Measurements from ENCODE around the gene TCERG1L.

Gene TCERG1L

DNA sequence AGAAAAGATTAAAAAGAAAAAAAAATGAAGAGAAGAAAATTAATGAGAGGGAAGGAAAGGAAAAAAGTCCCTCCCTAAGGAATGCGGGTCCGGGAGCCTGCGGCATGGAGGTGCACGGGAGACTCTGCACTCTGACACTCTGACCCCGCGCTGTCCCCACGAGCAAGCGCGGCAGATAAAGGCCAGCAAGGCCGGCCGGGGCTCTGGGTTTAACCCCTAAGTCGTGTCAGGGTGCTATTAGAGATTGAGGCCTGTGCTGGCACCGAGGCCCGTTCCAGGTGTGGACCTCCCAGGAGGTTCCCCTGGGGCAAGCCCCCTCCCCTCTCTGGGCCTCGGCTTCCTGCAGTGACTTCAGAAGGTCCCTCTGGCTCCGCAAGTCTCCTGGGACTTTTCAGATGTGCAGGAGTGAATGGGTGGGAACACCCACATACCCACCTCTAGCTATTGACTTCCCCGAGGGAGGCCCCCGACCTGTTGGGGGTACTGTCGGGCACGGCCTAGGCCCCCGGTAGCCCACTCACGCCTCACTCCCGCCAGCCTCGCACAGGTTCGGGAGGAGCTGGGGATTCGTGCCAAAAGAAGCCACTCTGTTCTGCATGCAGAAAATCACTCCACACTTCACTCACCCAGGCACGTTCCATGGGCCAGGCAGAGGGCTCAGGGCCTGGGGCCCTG lies 164.1 kb downstream of the TCERG1L start:
- DNase-seq (ENCODE audit: low spot score) = no peak
- TF ChIP-seq, protein P1, sequence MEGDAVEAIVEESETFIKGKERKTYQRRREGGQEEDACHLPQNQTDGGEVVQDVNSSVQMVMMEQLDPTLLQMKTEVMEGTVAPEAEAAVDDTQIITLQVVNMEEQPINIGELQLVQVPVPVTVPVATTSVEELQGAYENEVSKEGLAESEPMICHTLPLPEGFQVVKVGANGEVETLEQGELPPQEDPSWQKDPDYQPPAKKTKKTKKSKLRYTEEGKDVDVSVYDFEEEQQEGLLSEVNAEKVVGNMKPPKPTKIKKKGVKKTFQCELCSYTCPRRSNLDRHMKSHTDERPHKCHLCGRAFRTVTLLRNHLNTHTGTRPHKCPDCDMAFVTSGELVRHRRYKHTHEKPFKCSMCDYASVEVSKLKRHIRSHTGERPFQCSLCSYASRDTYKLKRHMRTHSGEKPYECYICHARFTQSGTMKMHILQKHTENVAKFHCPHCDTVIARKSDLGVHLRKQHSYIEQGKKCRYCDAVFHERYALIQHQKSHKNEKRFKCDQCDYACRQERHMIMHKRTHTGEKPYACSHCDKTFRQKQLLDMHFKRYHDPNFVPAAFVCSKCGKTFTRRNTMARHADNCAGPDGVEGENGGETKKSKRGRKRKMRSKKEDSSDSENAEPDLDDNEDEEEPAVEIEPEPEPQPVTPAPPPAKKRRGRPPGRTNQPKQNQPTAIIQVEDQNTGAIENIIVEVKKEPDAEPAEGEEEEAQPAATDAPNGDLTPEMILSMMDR (IDR thresholded peaks at IDR 0.05; ENCODE audit: borderline replicate concordance, control extremely low read depth, extremely low read depth, insufficient read depth, missing control alignments) = no peak
- in situ Hi-C loops (cut with MboI; ENCODE audit: low sequenced_read_pairs, unreplicated experiment) = no loop called here

DNA sequence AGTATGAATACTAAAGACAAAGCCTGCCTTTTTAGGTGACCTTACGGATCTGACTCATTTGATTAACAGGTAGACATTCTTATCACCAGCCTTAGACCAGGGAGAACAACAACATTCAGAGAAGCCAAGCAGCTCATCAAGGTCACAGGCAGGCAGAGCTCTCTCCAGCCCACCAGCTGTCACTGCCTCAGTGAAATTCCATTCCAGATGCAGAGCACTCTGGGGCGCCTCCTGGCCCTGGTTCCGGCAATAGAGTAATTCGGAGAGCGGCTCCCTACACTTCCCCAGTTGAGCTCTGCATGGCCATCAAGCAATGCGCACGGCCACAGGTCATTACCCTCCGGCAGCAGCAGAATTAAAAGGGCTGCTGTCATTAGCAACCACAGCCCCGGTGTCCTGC lies 164.7 kb downstream of the TCERG1L start:
- TF ChIP-seq, protein P1 (IDR thresholded peaks at IDR 0.05; ENCODE audit: borderline replicate concordance, control extremely low read depth, extremely low read depth, insufficient read depth, missing control alignments) = no peak
- in situ Hi-C loops (cut with MboI; ENCODE audit: low sequenced_read_pairs, unreplicated experiment) = no loop called here
- no peak for DNase-seq (ENCODE audit: low spot score)

DNA sequence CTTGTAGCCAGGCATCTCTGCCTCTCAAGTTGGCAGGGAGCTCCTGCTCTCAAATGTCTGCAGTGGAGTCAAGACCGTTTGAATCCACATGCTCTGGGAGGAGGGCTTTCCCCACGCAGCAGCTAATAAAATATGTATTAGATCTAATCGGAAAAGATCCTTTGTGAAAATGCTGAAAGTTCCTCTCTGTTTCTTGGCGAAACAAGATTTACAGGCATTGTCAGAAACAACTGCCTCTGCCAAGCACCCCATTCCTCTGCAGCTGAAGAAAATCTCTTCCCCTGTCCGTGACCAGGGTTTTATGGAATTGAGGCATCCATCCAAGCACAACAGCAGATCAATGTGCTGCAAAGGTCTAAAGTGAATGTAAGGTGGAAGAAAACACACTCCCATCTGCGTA lies 165.8 kb downstream of the TCERG1L start:
- in situ Hi-C loops (cut with MboI; ENCODE audit: low sequenced_read_pairs, unreplicated experiment) = no loop called here
- no peak for DNase-seq (ENCODE audit: low spot score)
- TF ChIP-seq, protein P1 (IDR thresholded peaks at IDR 0.05; ENCODE audit: borderline replicate concordance, control extremely low read depth, extremely low read depth, insufficient read depth, missing control alignments) = no peak

DNA sequence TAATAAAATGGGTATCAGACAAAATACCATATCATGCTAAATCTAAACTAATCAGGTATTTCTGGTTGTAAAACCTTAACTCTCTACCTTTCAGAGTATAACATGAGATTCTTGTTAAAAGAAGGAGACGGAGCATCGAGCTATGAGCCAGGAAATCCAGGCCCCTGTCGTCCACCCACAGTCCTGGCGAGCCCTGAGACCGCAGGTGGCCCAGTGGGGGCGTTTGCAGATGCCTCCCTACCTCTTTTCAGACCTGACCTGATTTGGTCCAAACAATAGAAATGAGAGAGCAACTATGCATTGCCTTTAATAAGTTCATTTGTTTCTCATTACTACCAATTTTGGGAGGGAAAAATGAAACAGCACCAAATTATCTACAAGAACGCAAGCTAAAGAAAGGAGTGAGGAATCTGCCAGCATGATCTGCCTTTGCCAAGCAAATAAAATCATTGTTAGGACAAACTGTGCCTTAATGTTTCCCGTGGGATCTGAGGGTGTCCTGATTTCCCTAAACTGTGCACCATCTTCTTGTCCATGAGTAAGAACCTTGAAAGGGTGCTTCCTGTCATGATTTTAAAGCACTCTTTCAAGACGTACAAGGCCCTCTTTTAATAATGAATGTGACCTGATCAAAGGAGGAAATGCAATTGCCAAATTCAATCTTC lies 166.7 kb downstream of the TCERG1L start:
- in situ Hi-C loops (cut with MboI; ENCODE audit: low sequenced_read_pairs, unreplicated experiment) = no loop called here
- no peak for DNase-seq (ENCODE audit: low spot score)
- TF ChIP-seq, protein P1 (IDR thresholded peaks at IDR 0.05; ENCODE audit: borderline replicate concordance, control extremely low read depth, extremely low read depth, insufficient read depth, missing control alignments) = no peak

DNA sequence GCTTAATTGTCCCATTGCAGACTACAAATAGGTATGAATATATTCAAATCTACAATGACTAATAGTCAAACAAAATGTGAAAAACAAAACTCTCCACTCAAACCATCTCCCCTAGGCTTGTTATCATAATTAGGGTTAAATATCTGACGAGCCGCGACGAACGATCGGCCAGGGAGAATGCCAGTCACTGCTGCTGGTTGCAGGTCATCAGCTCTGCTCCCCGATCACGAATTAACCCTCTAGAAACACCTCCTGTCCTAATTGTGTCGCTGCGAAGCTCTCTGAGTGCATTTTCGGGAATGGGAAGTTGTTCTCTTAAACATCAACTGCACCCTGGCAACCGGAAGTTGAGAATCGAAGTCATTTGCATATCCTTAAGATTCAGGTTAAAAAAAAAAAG lies 167.3 kb downstream of the TCERG1L start:
- DNase-seq (ENCODE audit: low spot score) = no peak
- in situ Hi-C loops (cut with MboI; ENCODE audit: low sequenced_read_pairs, unreplicated experiment) = no loop called here
- TF ChIP-seq, protein P1 (IDR thresholded peaks at IDR 0.05; ENCODE audit: borderline replicate concordance, control extremely low read depth, extremely low read depth, insufficient read depth, missing control alignments) = no peak

DNA sequence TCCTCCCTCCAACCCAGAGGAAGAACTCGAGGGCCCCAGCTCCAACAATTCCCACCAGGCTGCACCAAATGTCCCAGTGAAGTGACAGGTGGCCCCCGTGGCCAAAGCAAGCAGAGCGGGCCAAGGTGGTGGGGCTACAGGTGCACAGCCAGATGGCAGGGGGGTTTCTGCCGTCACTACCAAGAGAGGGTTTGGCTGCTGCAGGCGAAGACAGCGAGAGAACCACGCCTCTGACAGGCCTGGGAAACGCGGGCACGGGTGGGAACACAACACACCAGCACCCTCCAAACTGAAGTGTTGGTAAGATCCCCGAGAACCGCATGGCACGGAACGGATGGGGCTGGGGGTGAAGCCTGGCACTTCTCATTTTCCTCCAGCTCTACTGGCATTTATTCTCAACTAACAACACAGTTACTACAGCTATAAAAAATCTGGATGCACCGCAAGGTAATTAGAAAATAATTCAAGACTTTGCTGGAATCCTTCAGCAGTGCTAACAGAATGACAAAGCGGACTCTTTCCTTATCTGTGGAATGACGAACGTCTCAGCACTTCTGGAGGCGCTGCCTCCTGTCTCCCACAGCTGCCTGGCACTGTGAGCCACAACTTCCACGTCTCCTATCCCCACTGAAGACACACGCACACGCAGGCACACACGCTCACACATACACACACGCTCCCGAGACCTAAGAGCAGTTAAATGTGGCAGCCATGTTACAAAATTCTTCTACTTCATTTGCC lies 167.9 kb downstream of the TCERG1L start:
- TF ChIP-seq, protein P1 (IDR thresholded peaks at IDR 0.05; ENCODE audit: borderline replicate concordance, control extremely low read depth, extremely low read depth, insufficient read depth, missing control alignments) = no peak
- no peak for DNase-seq (ENCODE audit: low spot score)
- in situ Hi-C loops (cut with MboI; ENCODE audit: low sequenced_read_pairs, unreplicated experiment) = no loop called here

All from GM13976 (cell line).